ENCODE data around the gene PNMA8B.
"Not testable (repeated sequence)": the region's sequence is repeated elsewhere in the genome, so short reads cannot be mapped to it uniquely, and the experiment has no call there.

The PNMA8B gene

GRCh38 chr19:46513461-46514236 is 18.0 kb upstream of the PNMA8B start:
- Histone ChIP-seq H3K4me3 (ENCODE audit: extremely low read depth, insufficient read depth, low read length, poor library complexity, severe bottlenecking) (no peak overlapping the region), H3K27ac (ENCODE audit: low read depth, low read length, severe bottlenecking) (no peak overlapping the region), H3K36me3 (ENCODE audit: control insufficient read depth, insufficient read depth, low read length) (no peaks in the 10 kb centered on the region), H3K9me3 (ENCODE audit: control insufficient read depth, low read length) (no peaks in the 10 kb centered on the region), H3K4me1 (ENCODE audit: control insufficient read depth, insufficient read depth, low read length, poor library complexity, severe bottlenecking) (no peaks in the 10 kb centered on the region)
- 10 to 25% methylated on average over 9 to 24 of the region's 36 CpGs for WGBS, 2 experiments (ENCODE audit: insufficient coverage in 2 of 2)

GRCh38 chr19:46511237-46511636 is 15.6 kb upstream of the PNMA8B start:
- Histone ChIP-seq H3K9me3 (ENCODE audit: control insufficient read depth, low read length) (no peaks in the 10 kb centered on the region), H3K36me3 (ENCODE audit: control insufficient read depth, insufficient read depth, low read length) (no peaks in the 10 kb centered on the region), H3K4me3 (ENCODE audit: extremely low read depth, insufficient read depth, low read length, poor library complexity, severe bottlenecking) (no peak overlapping the region), H3K27ac (ENCODE audit: low read depth, low read length, severe bottlenecking) (no peak overlapping the region), H3K4me1 (ENCODE audit: control insufficient read depth, insufficient read depth, low read length, poor library complexity, severe bottlenecking) (no peaks in the 10 kb centered on the region)
- WGBS, 2 experiments (ENCODE audit: insufficient coverage in 2 of 2): 90 to 100% methylated on average over 1 of the region's 4 CpGs

- no peaks in the 10 kb centered on the region for H3K9me3 ChIP-seq (ENCODE audit: control insufficient read depth, low read length)
- H3K36me3 ChIP-seq (ENCODE audit: control insufficient read depth, insufficient read depth, low read length): no peaks in the 10 kb centered on the region
- no peaks in the 10 kb centered on the region for H3K4me1 ChIP-seq (ENCODE audit: control insufficient read depth, insufficient read depth, low read length, poor library complexity, severe bottlenecking)
- H3K27ac ChIP-seq (ENCODE audit: low read depth, low read length, severe bottlenecking): no peak overlapping the region
- 90 to 100% methylated on average over 1 to 2 of the region's 2 CpGs for WGBS, 2 experiments (ENCODE audit: insufficient coverage in 2 of 2)
- no peak overlapping the region for H3K4me3 ChIP-seq (ENCODE audit: extremely low read depth, insufficient read depth, low read length, poor library complexity, severe bottlenecking)
Measured at GRCh38 chr19:46508206-46508605, 12.5 kb upstream of the PNMA8B start.

GRCh38 chr19:46503848-46504453 is 8.3 kb upstream of the PNMA8B start:
- 55 to 76% methylated on average over 3 to 7 of the region's 17 CpGs for WGBS, 2 experiments (ENCODE audit: insufficient coverage in 2 of 2)
- Histone ChIP-seq H3K9me3 (ENCODE audit: control insufficient read depth, low read length) (no peaks in the 10 kb centered on the region), H3K4me3 (ENCODE audit: extremely low read depth, insufficient read depth, low read length, poor library complexity, severe bottlenecking) (no peak overlapping the region), H3K4me1 (ENCODE audit: control insufficient read depth, insufficient read depth, low read length, poor library complexity, severe bottlenecking) (peaks cover 6% of the 10 kb centered on the region), H3K27ac (ENCODE audit: low read depth, low read length, severe bottlenecking) (no peak overlapping the region), H3K36me3 (ENCODE audit: control insufficient read depth, insufficient read depth, low read length) (no peaks in the 10 kb centered on the region)

GRCh38 chr19:46502891-46503290 is 7.2 kb upstream of the PNMA8B start:
- Histone ChIP-seq H3K4me3 (ENCODE audit: extremely low read depth, insufficient read depth, low read length, poor library complexity, severe bottlenecking) (no peak overlapping the region), H3K27ac (ENCODE audit: low read depth, low read length, severe bottlenecking) (no peak overlapping the region), H3K9me3 (ENCODE audit: control insufficient read depth, low read length) (no peaks in the 10 kb centered on the region), H3K4me1 (ENCODE audit: control insufficient read depth, insufficient read depth, low read length, poor library complexity, severe bottlenecking) (peaks cover 6% of the 10 kb centered on the region), H3K36me3 (ENCODE audit: control insufficient read depth, insufficient read depth, low read length) (no peaks in the 10 kb centered on the region)
- WGBS, 2 experiments (ENCODE audit: insufficient coverage in 2 of 2): 97 to 100% methylated on average over 3 to 5 of the region's 5 CpGs

- H3K36me3 ChIP-seq (ENCODE audit: control insufficient read depth, insufficient read depth, low read length): no peaks in the 10 kb centered on the region
- 83 to 92% methylated on average over 1 to 2 of the region's 4 CpGs for WGBS, 2 experiments (ENCODE audit: insufficient coverage in 2 of 2)
- no peaks in the 10 kb centered on the region for H3K9me3 ChIP-seq (ENCODE audit: control insufficient read depth, low read length)
- H3K4me3 ChIP-seq (ENCODE audit: extremely low read depth, insufficient read depth, low read length, poor library complexity, severe bottlenecking): no peak overlapping the region
- H3K4me1 ChIP-seq (ENCODE audit: control insufficient read depth, insufficient read depth, low read length, poor library complexity, severe bottlenecking): peaks cover 6% of the 10 kb centered on the region
- H3K27ac ChIP-seq (ENCODE audit: low read depth, low read length, severe bottlenecking): no peak overlapping the region
Measured at GRCh38 chr19:46499692-46500091, 4.0 kb upstream of the PNMA8B start.

GRCh38 chr19:46497773-46498172 is 2.1 kb upstream of the PNMA8B start:
- H3K4me3 ChIP-seq (ENCODE audit: extremely low read depth, insufficient read depth, low read length, poor library complexity, severe bottlenecking): no peak overlapping the region
- peaks cover 3% of the 10 kb centered on the region for H3K9me3 ChIP-seq (ENCODE audit: control insufficient read depth, low read length)
- H3K4me1 ChIP-seq (ENCODE audit: control insufficient read depth, insufficient read depth, low read length, poor library complexity, severe bottlenecking): peaks cover 9% of the 10 kb centered on the region
- WGBS, 2 experiments (ENCODE audit: insufficient coverage in 2 of 2): 83 to 100% methylated on average over 1 to 6 of the region's 8 CpGs
- no peak overlapping the region for H3K27ac ChIP-seq (ENCODE audit: low read depth, low read length, severe bottlenecking)
- no peaks in the 10 kb centered on the region for H3K36me3 ChIP-seq (ENCODE audit: control insufficient read depth, insufficient read depth, low read length)

GRCh38 chr19:46496886-46497285 is 1.2 kb upstream of the PNMA8B start:
- H3K27ac ChIP-seq (ENCODE audit: low read depth, low read length, severe bottlenecking); H3K36me3 ChIP-seq (ENCODE audit: control insufficient read depth, insufficient read depth, low read length); H3K4me3 ChIP-seq (ENCODE audit: extremely low read depth, insufficient read depth, low read length, poor library complexity, severe bottlenecking); H3K9me3 ChIP-seq (ENCODE audit: control insufficient read depth, low read length); H3K4me1 ChIP-seq (ENCODE audit: control insufficient read depth, insufficient read depth, low read length, poor library complexity, severe bottlenecking): not testable (repeated sequence)
- WGBS, 2 experiments (ENCODE audit: insufficient coverage in 2 of 2): 87 to 90% methylated on average over 2 to 4 of the region's 4 CpGs

GRCh38 chr19:46496304-46496703 is 637 bp upstream of the PNMA8B start:
- Histone ChIP-seq H3K4me3 (ENCODE audit: extremely low read depth, insufficient read depth, low read length, poor library complexity, severe bottlenecking) (no peak overlapping the region), H3K4me1 (ENCODE audit: control insufficient read depth, insufficient read depth, low read length, poor library complexity, severe bottlenecking) (peaks cover 9% of the 10 kb centered on the region), H3K9me3 (ENCODE audit: control insufficient read depth, low read length) (peaks cover 3% of the 10 kb centered on the region), H3K36me3 (ENCODE audit: control insufficient read depth, insufficient read depth, low read length) (no peaks in the 10 kb centered on the region), H3K27ac (ENCODE audit: low read depth, low read length, severe bottlenecking) (no peak overlapping the region)
- WGBS, 2 experiments (ENCODE audit: insufficient coverage in 2 of 2): 86 to 94% methylated on average over 6 of the region's 6 CpGs

GRCh38 chr19:46494941-46495785 is 504 bp downstream of the PNMA8B start:
- Histone ChIP-seq H3K36me3 (ENCODE audit: control insufficient read depth, insufficient read depth, low read length) (no peaks in the 10 kb centered on the region), H3K27ac (ENCODE audit: low read depth, low read length, severe bottlenecking) (no peak overlapping the region), H3K4me1 (ENCODE audit: control insufficient read depth, insufficient read depth, low read length, poor library complexity, severe bottlenecking) (peaks cover 3% of the 10 kb centered on the region), H3K9me3 (ENCODE audit: control insufficient read depth, low read length) (peaks cover 3% of the 10 kb centered on the region), H3K4me3 (ENCODE audit: extremely low read depth, insufficient read depth, low read length, poor library complexity, severe bottlenecking) (peak overlapping the region; percentile 39)
- WGBS, 2 experiments (ENCODE audit: insufficient coverage in 2 of 2): 68 to 85% methylated on average over 41 to 44 of the region's 49 CpGs

Measured in mesodermal cell (in vitro differentiated cells).